Measurements from ENCODE around the gene TP53RK. TPM values are rescaled to one million over a fixed set of nuclear protein-coding genes. Genes with fewer than 3 reads are reported as not detected.

Gene TP53RK
- total RNA-seq, 1 experiment from 2014 or later, result 12.4 TPM

DNA sequence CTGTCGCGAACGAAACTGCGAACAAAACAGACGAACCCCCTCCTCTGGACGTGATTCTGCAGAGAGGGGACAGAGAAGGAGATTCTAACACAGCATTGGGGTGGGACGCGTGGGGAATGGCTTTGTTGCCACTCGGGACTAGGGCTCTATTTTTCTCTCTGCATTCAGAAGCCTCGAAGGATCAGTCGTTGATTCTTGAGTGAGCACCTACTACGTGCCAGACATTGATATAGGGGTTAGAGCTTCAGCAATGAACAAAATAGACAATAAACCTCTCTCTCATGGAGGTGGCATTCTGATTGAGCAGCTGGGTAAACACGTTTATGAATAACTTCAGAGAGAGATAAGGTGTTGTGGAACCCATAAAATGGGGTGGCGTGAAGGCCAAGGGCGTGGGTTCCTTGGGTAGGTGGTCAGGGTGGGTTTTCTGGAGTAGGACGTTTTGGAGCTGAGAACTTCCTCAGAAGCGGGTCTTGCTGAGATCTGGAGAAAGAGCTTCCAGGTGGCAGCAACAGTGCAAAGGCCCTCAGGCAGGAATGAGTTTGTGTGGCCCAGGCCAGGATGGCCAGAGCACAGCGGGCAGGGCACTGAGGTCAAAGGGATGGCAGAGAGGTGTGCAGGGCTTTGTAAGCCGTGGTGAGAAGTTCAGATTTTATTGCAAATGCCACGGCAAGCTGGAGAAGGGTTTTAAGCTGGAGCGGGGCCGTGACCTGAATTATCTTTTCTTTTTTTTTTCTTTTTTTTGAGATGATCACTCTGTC is 21.1 kb upstream of the TP53RK start:
- CTCF ChIA-PET, result interaction anchor here (0.6 to 1.5 kb wide), 4 partner anchors 110 to 486 kb away, joined by 3 to 5 read pairs (median 3); no protein-coding TSS in a partner anchor
- peak overlapping the region; percentile 58; the same call in 1 of the 2 replicates for H3K27ac Mint-ChIP-seq
- peaks cover 32% of the 10 kb centered on the region for H3K4me1 Mint-ChIP-seq
- DNase-seq (ENCODE audit: low spot score), result no peak
- H3K27me3 Mint-ChIP-seq (ENCODE audit: low read depth), result peaks cover 8% of the 10 kb centered on the region
- H3K4me3 Mint-ChIP-seq, result peak overlapping the region; percentile 82
- POLR2A ChIA-PET, result no interaction called here
- peaks cover 23% of the 10 kb centered on the region for H3K9me3 Mint-ChIP-seq
- no peak for TF ChIP-seq MYBL2 (CRISPR knock-in tag; IDR thresholded peaks at IDR 0.05)
- 0 out of 2 replicates have a peak, but pooled peaks have one; percentile 9 for TF ChIP-seq GTF2I (CRISPR knock-in tag; conservative IDR thresholded peaks at IDR 0.05)
- TF ChIP-seq, protein P1, sequence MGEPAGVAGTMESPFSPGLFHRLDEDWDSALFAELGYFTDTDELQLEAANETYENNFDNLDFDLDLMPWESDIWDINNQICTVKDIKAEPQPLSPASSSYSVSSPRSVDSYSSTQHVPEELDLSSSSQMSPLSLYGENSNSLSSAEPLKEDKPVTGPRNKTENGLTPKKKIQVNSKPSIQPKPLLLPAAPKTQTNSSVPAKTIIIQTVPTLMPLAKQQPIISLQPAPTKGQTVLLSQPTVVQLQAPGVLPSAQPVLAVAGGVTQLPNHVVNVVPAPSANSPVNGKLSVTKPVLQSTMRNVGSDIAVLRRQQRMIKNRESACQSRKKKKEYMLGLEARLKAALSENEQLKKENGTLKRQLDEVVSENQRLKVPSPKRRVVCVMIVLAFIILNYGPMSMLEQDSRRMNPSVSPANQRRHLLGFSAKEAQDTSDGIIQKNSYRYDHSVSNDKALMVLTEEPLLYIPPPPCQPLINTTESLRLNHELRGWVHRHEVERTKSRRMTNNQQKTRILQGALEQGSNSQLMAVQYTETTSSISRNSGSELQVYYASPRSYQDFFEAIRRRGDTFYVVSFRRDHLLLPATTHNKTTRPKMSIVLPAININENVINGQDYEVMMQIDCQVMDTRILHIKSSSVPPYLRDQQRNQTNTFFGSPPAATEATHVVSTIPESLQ (CRISPR knock-in tag; IDR thresholded peaks at IDR 0.05), result no peak
- TF ChIP-seq CDX4 (CRISPR knock-in tag; IDR thresholded peaks at IDR 0.05; ENCODE audit: borderline replicate concordance), result no peak
- no peak for TF ChIP-seq KAT7 (CRISPR knock-in tag; IDR thresholded peaks at IDR 0.05; ENCODE audit: borderline replicate concordance)
- no peak for TF ChIP-seq MLX (CRISPR knock-in tag; IDR thresholded peaks at IDR 0.05)
- peaks cover 14% of the 10 kb centered on the region for H3K36me3 Mint-ChIP-seq
- ATAC-seq, result no peak

DNA sequence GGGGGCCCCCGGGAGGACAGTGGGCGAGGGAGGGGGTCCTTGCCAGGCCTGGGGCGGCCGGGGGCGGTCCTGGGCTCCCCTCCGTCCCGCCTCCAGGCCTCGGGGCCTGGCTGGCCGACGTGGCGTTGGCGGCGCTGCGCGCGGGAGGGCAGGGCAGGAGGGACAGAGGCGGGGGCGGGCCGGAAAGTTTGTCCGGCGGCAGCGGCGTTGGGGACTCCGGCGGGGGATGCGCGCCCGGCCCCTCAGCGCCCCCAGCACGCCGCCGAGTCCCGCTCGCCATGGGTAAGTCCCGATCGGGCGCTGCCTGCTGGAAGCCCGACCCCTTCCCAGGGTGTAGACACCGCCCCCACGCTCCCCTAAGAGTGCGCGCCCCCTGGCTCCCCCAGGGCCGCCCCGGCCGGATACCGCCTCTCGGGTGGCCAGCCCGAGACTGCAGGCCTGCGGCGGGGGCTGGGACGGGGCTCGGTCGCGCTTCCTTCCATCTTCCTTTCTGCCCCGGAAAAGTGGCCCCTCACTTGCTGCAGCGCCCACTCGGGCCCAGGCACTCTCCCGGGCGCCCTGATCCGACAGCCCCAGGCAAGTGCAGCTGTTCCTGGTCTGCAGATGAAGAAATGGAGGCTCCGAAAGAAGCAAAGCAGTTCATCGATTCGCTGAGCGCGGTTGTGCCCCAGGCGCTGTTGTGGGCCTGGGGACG is 20.4 kb upstream of the TP53RK start, which contains the start of gene SLC2A10:
Gene SLC2A10, plus strand, starts transcription at position 191 of the 694 bp plus-strand sequence. Its CDS starts 88 bp downstream, at position 279.
- CTCF ChIA-PET, result interaction anchor here (0.6 kb wide), 1 partner anchor 147 kb away, joined by 3 read pairs; no protein-coding TSS in a partner anchor
- POLR2A ChIA-PET, result no interaction called here
- H3K36me3 Mint-ChIP-seq, result peaks cover 14% of the 10 kb centered on the region
- peaks cover 33% of the 10 kb centered on the region for H3K4me1 Mint-ChIP-seq
- peaks cover 8% of the 10 kb centered on the region for H3K27me3 Mint-ChIP-seq (ENCODE audit: low read depth)
- peaks cover 27% of the 10 kb centered on the region for H3K9me3 Mint-ChIP-seq
- H3K27ac Mint-ChIP-seq, result peak within 1 kb of the TSS; percentile 66
- DNase-seq (ENCODE audit: low spot score), result peak; percentile 66
- H3K4me3 Mint-ChIP-seq, result peak within 1 kb of the TSS; percentile 82
- peak; percentile 72 for ATAC-seq
- no peak for TF ChIP-seq TEAD1 (CRISPR knock-in tag; IDR thresholded peaks at IDR 0.05)
- TF ChIP-seq ATF1 (CRISPR knock-in tag; IDR thresholded peaks at IDR 0.05), result no peak
- TF ChIP-seq, protein P2, sequence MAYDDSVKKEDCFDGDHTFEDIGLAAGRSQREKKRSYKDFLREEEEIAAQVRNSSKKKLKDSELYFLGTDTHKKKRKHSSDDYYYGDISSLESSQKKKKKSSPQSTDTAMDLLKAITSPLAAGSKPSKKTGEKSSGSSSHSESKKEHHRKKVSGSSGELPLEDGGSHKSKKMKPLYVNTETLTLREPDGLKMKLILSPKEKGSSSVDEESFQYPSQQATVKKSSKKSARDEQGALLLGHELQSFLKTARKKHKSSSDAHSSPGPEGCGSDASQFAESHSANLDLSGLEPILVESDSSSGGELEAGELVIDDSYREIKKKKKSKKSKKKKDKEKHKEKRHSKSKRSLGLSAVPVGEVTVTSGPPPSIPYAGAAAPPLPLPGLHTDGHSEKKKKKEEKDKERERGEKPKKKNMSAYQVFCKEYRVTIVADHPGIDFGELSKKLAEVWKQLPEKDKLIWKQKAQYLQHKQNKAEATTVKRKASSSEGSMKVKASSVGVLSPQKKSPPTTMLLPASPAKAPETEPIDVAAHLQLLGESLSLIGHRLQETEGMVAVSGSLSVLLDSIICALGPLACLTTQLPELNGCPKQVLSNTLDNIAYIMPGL (CRISPR knock-in tag; IDR thresholded peaks at IDR 0.05), result peak; percentile 53; the same call in 1 of the 2 replicates
- peak; percentile 75; the same call in 1 of the 2 replicates for TF ChIP-seq MYBL2 (CRISPR knock-in tag; IDR thresholded peaks at IDR 0.05)
- no peak for TF ChIP-seq PRDM15 (CRISPR knock-in tag; IDR thresholded peaks at IDR 0.05)
- TF ChIP-seq GTF2I (CRISPR knock-in tag; conservative IDR thresholded peaks at IDR 0.05), result no peak
- no peak for TF ChIP-seq MLX (CRISPR knock-in tag; IDR thresholded peaks at IDR 0.05)
- no peak for TF ChIP-seq ZNF317 (CRISPR knock-in tag; IDR thresholded peaks at IDR 0.05; ENCODE audit: borderline replicate concordance, low read depth)
- no peak for TF ChIP-seq ZMAT4 (CRISPR knock-in tag; IDR thresholded peaks at IDR 0.05)
- peak; percentile 52; the same call in 1 of the 2 replicates for TF ChIP-seq TP53 (CRISPR knock-in tag; IDR thresholded peaks at IDR 0.05)
- no peak for TF ChIP-seq OVOL2 (CRISPR knock-in tag; IDR thresholded peaks at IDR 0.05; ENCODE audit: borderline replicate concordance)
- no peak for TF ChIP-seq HMGA2 (CRISPR knock-in tag; IDR thresholded peaks at IDR 0.05)
- no peak for TF ChIP-seq MXD4 (CRISPR knock-in tag; IDR thresholded peaks at IDR 0.05; ENCODE audit: borderline replicate concordance)
- TF ChIP-seq, protein P1 (CRISPR knock-in tag; IDR thresholded peaks at IDR 0.05), result no peak
- TF ChIP-seq NR3C1 (CRISPR knock-in tag; conservative IDR thresholded peaks at IDR 0.05; ENCODE audit: low read depth), result no peak
